GM23338 (cell line): ENCODE measurements around the gene MICAL3. TPM values are rescaled to one million over a fixed set of nuclear protein-coding genes. Genes with fewer than 3 reads are reported as not detected.

Source experiments
- ATAC-seq: fragments of 200-7000 bp; cut with Tn5 transposase; 3 replicates; pipeline ENCODE4 v1.9.1; 2020
- DNase-seq: peaks from one replicate; pipeline ENCODE4 v3.0.0-alpha.2; 2015; ENCODE audit warnings: low spot score
- H2AFZ ChIP-seq: fragments of 200-600 bp; sonication (generic); 2 replicates; pipeline ENCODE4 v1.8.0; 2016; ENCODE audit warnings: antibody characterized with exemption, mild to moderate bottlenecking, moderate library complexity
- H3F3A ChIP-seq: fragments of 200-600 bp; sonication (generic); replicated peaks from 2 replicates; pipeline ENCODE4 v1.8.0; 2017; ENCODE audit warnings: antibody characterized with exemption, mixed run types, low read depth
- H3K27ac ChIP-seq: fragments of 200-600 bp; sonication (generic); 2 replicates; pipeline ENCODE4 v1.6.1; 2016; ENCODE audit warnings: low read depth
- H3K27me3 ChIP-seq: fragments of 200-600 bp; sonication (generic); 2 replicates; pipeline ENCODE4 v1.8.0; 2016; ENCODE audit warnings: mild to moderate bottlenecking, mixed run types, moderate library complexity; ENCODE audit not compliant: insufficient read depth
- H3K36me3 ChIP-seq: fragments of 200-600 bp; sonication (generic); 2 replicates; pipeline ENCODE4 v1.8.0; 2016; ENCODE audit warnings: mild to moderate bottlenecking; ENCODE audit not compliant: insufficient read depth
- H3K4me1 ChIP-seq: fragments of 200-600 bp; sonication (generic); 2 replicates; pipeline ENCODE4 v1.8.0; 2016; ENCODE audit warnings: mild to moderate bottlenecking, moderate library complexity; ENCODE audit not compliant: insufficient read depth
- H3K4me2 ChIP-seq: fragments of 200-600 bp; sonication (generic); 2 replicates; pipeline ENCODE4 v1.7.1; 2017; ENCODE audit warnings: mixed run types
- H3K4me3 ChIP-seq: fragments of 200-600 bp; sonication (generic); 2 replicates; pipeline ENCODE4 v1.6.1; 2016; ENCODE audit warnings: mixed run types
- H3K79me2 ChIP-seq: fragments of 200-600 bp; sonication (generic); replicated peaks from 2 replicates; pipeline ENCODE4 v1.8.0; 2017; ENCODE audit warnings: mild to moderate bottlenecking; ENCODE audit not compliant: insufficient read depth
- H3K9me2 ChIP-seq: fragments of 200-600 bp; sonication (generic); 2 replicates; pipeline ENCODE4 v1.8.0; 2017; ENCODE audit not compliant: insufficient read depth
- H4K20me1 ChIP-seq: fragments of 200-600 bp; sonication (generic); replicated peaks from 2 replicates; pipeline ENCODE4 v1.8.0; 2017; ENCODE audit warnings: mild to moderate bottlenecking; ENCODE audit not compliant: insufficient read depth
- H3K27ac Mint-ChIP-seq: 2 replicates; pipeline ENCODE4 v1.8.0; 2020; ENCODE audit warnings: inconsistent platforms, mild to moderate bottlenecking, moderate library complexity, mixed read lengths
- H3K27me3 Mint-ChIP-seq: 3 replicates; pipeline ENCODE4 v1.8.0; 2022; ENCODE audit warnings: low read depth, mild to moderate bottlenecking, moderate library complexity, mixed read lengths, inconsistent platforms; ENCODE audit not compliant: insufficient read depth, poor library complexity
- H3K36me3 Mint-ChIP-seq: 3 replicates; pipeline ENCODE4 v1.8.0; 2021; ENCODE audit warnings: low read depth, mild to moderate bottlenecking, inconsistent platforms, moderate library complexity, mixed read lengths
- H3K4me1 Mint-ChIP-seq: 3 replicates; pipeline ENCODE4 v1.8.0; 2020; ENCODE audit warnings: mild to moderate bottlenecking, inconsistent platforms, mixed read lengths
- H3K4me3 Mint-ChIP-seq: 3 replicates; pipeline ENCODE4 v1.8.0; 2021; ENCODE audit warnings: moderate library complexity, mild to moderate bottlenecking, inconsistent platforms, mixed read lengths
- H3K9me3 Mint-ChIP-seq: 3 replicates; pipeline ENCODE4 v1.8.0; 2020; ENCODE audit warnings: moderate library complexity, mild to moderate bottlenecking, inconsistent platforms, mixed read lengths
- CREB1 ChIP-seq: fragments of 250-450 bp; sonication (Bioruptor Pico); IDR thresholded peaks from 2 replicates; pipeline ENCODE4 v1.5.0; 2020; ENCODE audit warnings: low read depth, mild to moderate bottlenecking, moderate library complexity
- ETS1 ChIP-seq: IDR thresholded peaks from 2 replicates; pipeline ENCODE4 v1.6.1; 2016; ENCODE audit warnings: antibody characterized with exemption
- EZH2 ChIP-seq: fragments of 200-600 bp; sonication (generic); IDR thresholded peaks from one replicate; pipeline ENCODE4 v1.8.0; 2017; ENCODE audit warnings: antibody characterized with exemption, mild to moderate bottlenecking, low read depth; ENCODE audit not compliant: unreplicated experiment
- EZH2phosphoT487 ChIP-seq: fragments of 200-600 bp; sonication (generic); IDR thresholded peaks from one replicate; pipeline ENCODE4 v1.8.1; 2018; ENCODE audit warnings: antibody characterized with exemption; ENCODE audit not compliant: unreplicated experiment
- NANOG ChIP-seq: IDR thresholded peaks from 2 replicates; pipeline ENCODE4 v1.6.1; 2016; ENCODE audit warnings: antibody characterized with exemption, borderline replicate concordance
- POLR2AphosphoS5 ChIP-seq: IDR thresholded peaks from 2 replicates; pipeline ENCODE4 v1.6.1; 2016; ENCODE audit warnings: antibody characterized with exemption, low read depth
- REST ChIP-seq: IDR thresholded peaks from one replicate; pipeline ENCODE4 v1.6.1; 2018; ENCODE audit warnings: antibody characterized with exemption; ENCODE audit not compliant: unreplicated experiment
- STAT1 ChIP-seq: IDR thresholded peaks from one replicate; pipeline ENCODE4 v1.6.1; 2016; ENCODE audit warnings: antibody characterized with exemption; ENCODE audit not compliant: unreplicated experiment
- ZNF114 ChIP-seq: fragments of 250-450 bp; sonication (Bioruptor Pico); IDR thresholded peaks from 2 replicates; pipeline ENCODE4 v1.5.0; 2020; ENCODE audit warnings: mild to moderate bottlenecking, moderate library complexity
- polyA plus RNA-seq: library from polyadenylated mRNA; unstranded; fragments of >200 nt; fragmentation: Nextera tagmentation; extraction: Ambion mirVana; gene quantifications from 2 replicates; pipeline ENCODE4 v1.2.1, GENCODE V29; 2016
- total RNA-seq: library from RNA; depleted of rRNA; stranded (reverse); fragments of >200 nt; shearing (Covaris generic); gene quantifications from 2 replicates; pipeline ENCODE4 v1.2.3, GENCODE V29; 2014
- TF ChIP-seq, protein P1 (sequence below): fragments of 250-450 bp; sonication (Bioruptor Pico); IDR thresholded peaks from 2 replicates; pipeline ENCODE4 v1.5.0; 2020; ENCODE audit warnings: mild to moderate bottlenecking, moderate library complexity

MICAL3 gene
- total and polyA plus RNA-seq, 2 experiments from 2014 or later = 10.1 to 33.9 TPM

DNA sequence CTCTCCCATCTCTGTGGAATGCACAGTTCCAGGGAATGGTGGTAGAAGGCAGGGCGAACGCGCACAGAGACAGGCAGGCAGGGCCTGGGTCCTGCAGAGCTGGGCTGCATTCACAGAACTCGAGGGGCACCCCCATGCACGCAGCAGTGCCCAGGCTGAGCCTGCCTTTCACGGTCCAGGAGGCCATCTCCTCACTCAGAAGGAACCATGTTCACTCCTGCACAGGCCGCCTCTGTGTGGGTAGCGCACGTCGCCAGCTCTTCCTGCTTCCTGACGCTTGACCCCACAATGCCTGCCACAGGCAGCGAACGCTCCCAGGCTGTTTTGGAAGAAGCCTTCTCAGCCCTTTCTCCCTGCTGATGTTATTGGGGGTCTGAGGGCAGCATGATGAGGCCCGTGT, 151.2 kb downstream of the MICAL3 start:
- H3K36me3 ChIP-seq = no peaks in the 10 kb centered on the region
- Mint-ChIP-seq H3K4me1 (no peaks in the 10 kb centered on the region), H3K27ac (no peak overlapping the region), H3K9me3 (peaks cover 3% of the 10 kb centered on the region; the same call in 1 of the 3 replicates), H3K4me3 (no peak overlapping the region), H3K27me3 (peaks cover 39% of the 10 kb centered on the region), H3K36me3 (peaks cover 51% of the 10 kb centered on the region)
- H3K27me3 ChIP-seq = peaks cover 40% of the 10 kb centered on the region
- ATAC-seq = no peak
- no peak overlapping the region for H3K4me2 ChIP-seq
- H3K9me2 ChIP-seq = no peaks in the 10 kb centered on the region
- no peaks in the 10 kb centered on the region for H3K4me1 ChIP-seq
- no peak overlapping the region for H3K4me3 ChIP-seq
- TF ChIP-seq STAT1 (no peak), EZH2 (no peak), ETS1 (no peak), POLR2AphosphoS5 (no peak), REST (no peak), CREB1 (CRISPR knock-in tag) (no peak), ZNF114 (no peak)
- no peak overlapping the region for H3K27ac ChIP-seq
- H2AFZ ChIP-seq = no peak overlapping the region
- no peaks in the 10 kb centered on the region for H3F3A ChIP-seq
- H4K20me1 ChIP-seq = peaks cover 33% of the 10 kb centered on the region
- no peaks in the 10 kb centered on the region for H3K79me2 ChIP-seq
- DNase-seq = no peak

DNA sequence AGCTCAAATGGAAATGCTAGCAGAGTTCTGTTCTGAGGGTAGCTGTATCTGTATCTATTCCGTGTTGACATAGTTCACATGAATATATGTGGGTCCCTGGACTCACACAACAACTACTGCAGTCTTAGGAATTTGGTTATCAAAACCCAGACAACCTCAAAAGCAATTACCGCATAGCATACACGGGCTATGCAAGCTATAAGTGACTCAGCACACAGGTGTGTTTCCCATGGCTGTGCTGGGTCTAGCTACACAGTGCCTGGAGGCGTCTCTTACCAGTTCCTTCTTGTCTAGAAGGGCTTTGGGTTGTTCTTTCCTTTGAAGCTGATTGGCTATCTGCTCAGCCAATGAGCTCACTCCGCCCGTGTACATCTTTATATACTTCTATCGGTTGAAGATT, 151.9 kb downstream of the MICAL3 start:
- Histone ChIP-seq H3K27ac (no peak overlapping the region), H3F3A (no peaks in the 10 kb centered on the region), H4K20me1 (peaks cover 28% of the 10 kb centered on the region), H3K36me3 (no peaks in the 10 kb centered on the region), H3K4me1 (no peaks in the 10 kb centered on the region), H3K4me3 (no peak overlapping the region), H3K27me3 (peaks cover 33% of the 10 kb centered on the region), H3K4me2 (no peak overlapping the region), H3K79me2 (no peaks in the 10 kb centered on the region), H3K9me2 (no peaks in the 10 kb centered on the region), H2AFZ (no peak overlapping the region)
- peaks cover 33% of the 10 kb centered on the region for H3K27me3 Mint-ChIP-seq
- no peak overlapping the region; the same call in 2 of the 3 replicates for H3K4me3 Mint-ChIP-seq
- no peak for ATAC-seq
- no peak overlapping the region for H3K27ac Mint-ChIP-seq
- no peaks in the 10 kb centered on the region for H3K4me1 Mint-ChIP-seq
- 0 out of 3 replicates have a peak, but pooled peaks cover under 1% of the 10 kb centered on the region for H3K9me3 Mint-ChIP-seq
- H3K36me3 Mint-ChIP-seq = peaks cover 48% of the 10 kb centered on the region
- no peak for DNase-seq
- TF ChIP-seq STAT1 (no peak), NANOG (no peak), ZNF114 (no peak), EZH2phosphoT487 (no peak), ETS1 (no peak), POLR2AphosphoS5 (no peak), EZH2 (no peak), CREB1 (CRISPR knock-in tag) (no peak)
- TF ChIP-seq, protein P1, sequence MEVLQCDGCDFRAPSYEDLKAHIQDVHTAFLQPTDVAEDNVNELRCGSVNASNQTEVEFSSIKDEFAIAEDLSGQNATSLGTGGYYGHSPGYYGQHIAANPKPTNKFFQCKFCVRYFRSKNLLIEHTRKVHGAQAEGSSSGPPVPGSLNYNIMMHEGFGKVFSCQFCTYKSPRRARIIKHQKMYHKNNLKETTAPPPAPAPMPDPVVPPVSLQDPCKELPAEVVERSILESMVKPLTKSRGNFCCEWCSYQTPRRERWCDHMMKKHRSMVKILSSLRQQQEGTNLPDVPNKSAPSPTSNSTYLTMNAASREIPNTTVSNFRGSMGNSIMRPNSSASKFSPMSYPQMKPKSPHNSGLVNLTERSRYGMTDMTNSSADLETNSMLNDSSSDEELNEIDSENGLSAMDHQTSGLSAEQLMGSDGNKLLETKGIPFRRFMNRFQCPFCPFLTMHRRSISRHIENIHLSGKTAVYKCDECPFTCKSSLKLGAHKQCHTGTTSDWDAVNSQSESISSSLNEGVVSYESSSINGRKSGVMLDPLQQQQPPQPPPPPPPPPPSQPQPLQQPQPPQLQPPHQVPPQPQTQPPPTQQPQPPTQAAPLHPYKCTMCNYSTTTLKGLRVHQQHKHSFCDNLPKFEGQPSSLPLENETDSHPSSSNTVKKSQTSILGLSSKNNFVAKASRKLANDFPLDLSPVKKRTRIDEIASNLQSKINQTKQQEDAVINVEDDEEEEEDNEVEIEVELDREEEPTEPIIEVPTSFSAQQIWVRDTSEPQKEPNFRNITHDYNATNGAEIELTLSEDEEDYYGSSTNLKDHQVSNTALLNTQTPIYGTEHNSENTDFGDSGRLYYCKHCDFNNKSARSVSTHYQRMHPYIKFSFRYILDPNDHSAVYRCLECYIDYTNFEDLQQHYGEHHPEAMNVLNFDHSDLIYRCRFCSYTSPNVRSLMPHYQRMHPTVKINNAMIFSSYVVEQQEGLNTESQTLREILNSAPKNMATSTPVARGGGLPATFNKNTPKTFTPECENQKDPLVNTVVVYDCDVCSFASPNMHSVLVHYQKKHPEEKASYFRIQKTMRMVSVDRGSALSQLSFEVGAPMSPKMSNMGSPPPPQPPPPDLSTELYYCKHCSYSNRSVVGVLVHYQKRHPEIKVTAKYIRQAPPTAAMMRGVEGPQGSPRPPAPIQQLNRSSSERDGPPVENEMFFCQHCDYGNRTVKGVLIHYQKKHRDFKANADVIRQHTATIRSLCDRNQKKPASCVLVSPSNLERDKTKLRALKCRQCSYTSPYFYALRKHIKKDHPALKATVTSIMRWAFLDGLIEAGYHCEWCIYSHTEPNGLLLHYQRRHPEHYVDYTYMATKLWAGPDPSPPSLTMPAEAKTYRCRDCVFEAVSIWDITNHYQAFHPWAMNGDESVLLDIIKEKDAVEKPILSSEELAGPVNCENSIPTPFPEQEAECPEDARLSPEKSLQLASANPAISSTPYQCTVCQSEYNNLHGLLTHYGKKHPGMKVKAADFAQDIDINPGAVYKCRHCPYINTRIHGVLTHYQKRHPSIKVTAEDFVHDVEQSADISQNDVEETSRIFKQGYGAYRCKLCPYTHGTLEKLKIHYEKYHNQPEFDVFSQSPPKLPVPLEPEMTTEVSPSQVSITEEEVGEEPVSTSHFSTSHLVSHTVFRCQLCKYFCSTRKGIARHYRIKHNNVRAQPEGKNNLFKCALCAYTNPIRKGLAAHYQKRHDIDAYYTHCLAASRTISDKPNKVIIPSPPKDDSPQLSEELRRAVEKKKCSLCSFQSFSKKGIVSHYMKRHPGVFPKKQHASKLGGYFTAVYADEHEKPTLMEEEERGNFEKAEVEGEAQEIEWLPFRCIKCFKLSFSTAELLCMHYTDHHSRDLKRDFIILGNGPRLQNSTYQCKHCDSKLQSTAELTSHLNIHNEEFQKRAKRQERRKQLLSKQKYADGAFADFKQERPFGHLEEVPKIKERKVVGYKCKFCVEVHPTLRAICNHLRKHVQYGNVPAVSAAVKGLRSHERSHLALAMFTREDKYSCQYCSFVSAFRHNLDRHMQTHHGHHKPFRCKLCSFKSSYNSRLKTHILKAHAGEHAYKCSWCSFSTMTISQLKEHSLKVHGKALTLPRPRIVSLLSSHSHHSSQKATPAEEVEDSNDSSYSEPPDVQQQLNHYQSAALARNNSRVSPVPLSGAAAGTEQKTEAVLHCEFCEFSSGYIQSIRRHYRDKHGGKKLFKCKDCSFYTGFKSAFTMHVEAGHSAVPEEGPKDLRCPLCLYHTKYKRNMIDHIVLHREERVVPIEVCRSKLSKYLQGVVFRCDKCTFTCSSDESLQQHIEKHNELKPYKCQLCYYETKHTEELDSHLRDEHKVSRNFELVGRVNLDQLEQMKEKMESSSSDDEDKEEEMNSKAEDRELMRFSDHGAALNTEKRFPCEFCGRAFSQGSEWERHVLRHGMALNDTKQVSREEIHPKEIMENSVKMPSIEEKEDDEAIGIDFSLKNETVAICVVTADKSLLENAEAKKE (CRISPR knock-in tag) = no peak
